K562 treated with DMSO at 1 percent for 4 hours (cell line): ENCODE measurements around the gene MAGI3. TPM values are rescaled to one million over a fixed set of nuclear protein-coding genes. Genes with fewer than 3 reads are reported as not detected.

ENCODE experiments used
- total RNA-seq: library from RNA; unstranded; fragments of 300-600 nt; gene quantifications from 2 replicates; pipeline ENCODE4 v1.2.3, GENCODE V29; 2022; ENCODE audit not compliant: insufficient read depth

MAGI3 gene
- total RNA-seq = 3.7 and 4.1 TPM in 2 replicates

DNA sequence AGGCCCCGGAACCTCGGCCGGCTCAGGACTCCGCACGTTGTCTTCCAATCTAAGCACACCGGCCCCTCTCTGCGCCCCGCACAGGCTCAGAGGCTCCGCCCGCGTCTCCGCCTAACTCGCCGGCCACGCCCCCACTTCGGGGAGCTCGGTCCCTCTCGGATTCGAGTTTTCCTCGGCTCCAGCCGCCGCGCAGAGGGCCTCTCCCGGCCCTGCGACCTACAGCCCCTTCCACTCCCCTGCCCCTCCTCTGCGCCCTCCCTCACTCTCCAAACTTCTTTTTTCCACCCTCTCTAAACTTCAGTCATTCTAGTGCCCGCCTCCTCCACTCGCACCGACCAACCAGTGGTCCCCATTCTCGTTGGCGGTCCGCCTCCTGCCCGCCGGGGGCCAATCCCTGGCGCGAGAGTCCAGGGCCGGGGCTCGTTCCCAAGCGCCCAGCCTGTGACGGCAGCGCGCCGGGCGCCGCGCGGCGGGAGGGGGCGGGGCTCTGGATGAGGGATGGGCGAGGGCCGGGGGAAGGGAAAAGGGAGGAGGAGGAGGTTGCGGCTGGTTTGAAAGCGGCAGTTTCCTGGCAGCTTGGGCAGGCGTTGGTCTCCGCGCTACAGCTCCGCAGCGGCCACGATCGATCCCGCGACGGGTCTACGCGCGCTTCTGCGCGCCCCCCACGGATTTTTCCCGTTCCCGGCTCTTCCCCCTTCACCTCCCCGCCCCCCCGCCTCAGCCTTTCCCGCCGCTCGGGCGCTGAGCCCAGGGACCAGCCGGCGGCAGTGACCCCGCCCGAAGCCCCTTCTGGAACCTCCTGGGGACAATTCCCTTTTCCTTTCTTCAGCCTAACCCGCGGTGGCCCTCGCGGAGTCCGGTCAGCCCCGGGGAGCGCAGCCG is at the start of gene MAGI3:
Gene MAGI3, plus strand, starts transcription at position 563 of the 882 bp plus-strand sequence. CDS start 519 bp downstream, outside the sequence.

